ENCODE results near the gene CTRB2.

Gene CTRB2

DNA sequence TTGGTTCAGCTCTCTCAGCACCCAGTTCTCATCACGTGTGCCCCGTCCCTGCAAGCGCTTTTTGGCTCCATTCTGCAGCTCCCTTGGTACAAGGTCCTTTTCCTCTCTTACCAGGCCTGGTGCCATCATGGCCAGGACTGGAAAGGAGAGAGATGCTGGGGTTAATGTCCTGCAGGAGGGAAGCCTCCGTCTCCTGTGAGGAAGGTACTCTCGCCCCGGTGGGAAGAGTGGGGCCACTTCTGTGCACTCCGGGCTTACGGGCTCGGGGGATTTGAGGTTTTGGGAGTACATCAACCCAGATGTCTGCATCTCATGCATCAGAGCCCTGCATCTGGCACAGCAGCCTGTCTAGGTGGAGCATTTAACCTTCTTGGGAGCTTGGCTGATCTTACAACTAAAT lies 10.1 kb downstream of the CTRB2 start:
- TF ChIP-seq, protein P1, sequence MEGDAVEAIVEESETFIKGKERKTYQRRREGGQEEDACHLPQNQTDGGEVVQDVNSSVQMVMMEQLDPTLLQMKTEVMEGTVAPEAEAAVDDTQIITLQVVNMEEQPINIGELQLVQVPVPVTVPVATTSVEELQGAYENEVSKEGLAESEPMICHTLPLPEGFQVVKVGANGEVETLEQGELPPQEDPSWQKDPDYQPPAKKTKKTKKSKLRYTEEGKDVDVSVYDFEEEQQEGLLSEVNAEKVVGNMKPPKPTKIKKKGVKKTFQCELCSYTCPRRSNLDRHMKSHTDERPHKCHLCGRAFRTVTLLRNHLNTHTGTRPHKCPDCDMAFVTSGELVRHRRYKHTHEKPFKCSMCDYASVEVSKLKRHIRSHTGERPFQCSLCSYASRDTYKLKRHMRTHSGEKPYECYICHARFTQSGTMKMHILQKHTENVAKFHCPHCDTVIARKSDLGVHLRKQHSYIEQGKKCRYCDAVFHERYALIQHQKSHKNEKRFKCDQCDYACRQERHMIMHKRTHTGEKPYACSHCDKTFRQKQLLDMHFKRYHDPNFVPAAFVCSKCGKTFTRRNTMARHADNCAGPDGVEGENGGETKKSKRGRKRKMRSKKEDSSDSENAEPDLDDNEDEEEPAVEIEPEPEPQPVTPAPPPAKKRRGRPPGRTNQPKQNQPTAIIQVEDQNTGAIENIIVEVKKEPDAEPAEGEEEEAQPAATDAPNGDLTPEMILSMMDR (IDR thresholded peaks at IDR 0.05; ENCODE audit: low read depth, low read length): no peak
- no peak for DNase-seq (ENCODE audit: low read depth, low spot score)
- no peak overlapping the region for H3K4me3 ChIP-seq (ENCODE audit: low read depth, low read length)
- in situ Hi-C loops (cut with HindIII; ENCODE audit: low sequenced_read_pairs): no loop called here

DNA sequence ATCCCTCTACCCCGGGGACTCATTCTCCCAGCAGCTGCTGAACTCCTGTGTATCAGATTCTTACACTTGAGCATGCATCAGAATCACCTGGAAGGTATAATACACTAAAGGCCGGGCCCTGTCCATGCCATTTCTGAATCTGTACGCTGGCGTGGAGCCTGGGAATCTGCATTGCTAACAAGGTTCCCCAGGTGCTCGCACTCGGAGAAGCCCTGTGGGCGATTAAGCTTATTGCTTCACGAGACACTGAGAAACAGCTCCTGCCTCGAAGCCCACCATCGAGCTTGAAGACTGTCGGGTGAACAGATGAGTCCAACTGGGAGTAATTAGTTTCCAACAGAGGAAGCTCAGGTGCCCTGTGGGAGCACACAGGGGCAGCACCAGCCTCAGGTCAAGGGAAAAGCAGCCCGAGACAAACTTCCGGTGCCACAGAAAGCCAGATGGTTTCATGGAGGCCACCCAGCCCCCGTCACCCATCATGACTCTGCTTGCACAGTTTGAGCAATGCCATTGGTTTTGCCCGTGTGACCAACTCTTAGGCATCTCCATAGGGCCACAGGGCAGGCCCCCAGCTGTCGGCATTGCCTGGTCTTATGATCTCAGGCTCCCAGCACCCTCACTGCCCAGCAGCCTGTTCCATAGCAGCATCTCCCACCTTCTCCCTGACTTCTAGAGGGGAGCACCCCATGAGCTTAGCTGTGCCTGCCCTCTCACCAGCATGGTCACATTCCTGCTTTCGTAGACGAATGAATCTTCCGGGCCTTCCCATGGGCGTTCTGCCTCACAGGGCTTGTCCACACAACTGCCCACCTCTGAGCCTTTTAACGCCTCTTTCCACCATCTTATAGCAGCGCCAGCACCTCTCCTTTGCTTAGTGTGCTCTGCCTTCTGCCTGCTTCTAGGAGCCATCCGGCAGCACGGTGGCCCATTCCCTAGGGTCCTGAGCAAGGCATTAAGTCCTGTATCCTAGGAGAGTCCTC lies 10.9 kb downstream of the CTRB2 start:
- TF ChIP-seq, protein P1 (IDR thresholded peaks at IDR 0.05; ENCODE audit: low read depth, low read length): no peak
- in situ Hi-C loops (cut with HindIII; ENCODE audit: low sequenced_read_pairs): no loop called here

DNA sequence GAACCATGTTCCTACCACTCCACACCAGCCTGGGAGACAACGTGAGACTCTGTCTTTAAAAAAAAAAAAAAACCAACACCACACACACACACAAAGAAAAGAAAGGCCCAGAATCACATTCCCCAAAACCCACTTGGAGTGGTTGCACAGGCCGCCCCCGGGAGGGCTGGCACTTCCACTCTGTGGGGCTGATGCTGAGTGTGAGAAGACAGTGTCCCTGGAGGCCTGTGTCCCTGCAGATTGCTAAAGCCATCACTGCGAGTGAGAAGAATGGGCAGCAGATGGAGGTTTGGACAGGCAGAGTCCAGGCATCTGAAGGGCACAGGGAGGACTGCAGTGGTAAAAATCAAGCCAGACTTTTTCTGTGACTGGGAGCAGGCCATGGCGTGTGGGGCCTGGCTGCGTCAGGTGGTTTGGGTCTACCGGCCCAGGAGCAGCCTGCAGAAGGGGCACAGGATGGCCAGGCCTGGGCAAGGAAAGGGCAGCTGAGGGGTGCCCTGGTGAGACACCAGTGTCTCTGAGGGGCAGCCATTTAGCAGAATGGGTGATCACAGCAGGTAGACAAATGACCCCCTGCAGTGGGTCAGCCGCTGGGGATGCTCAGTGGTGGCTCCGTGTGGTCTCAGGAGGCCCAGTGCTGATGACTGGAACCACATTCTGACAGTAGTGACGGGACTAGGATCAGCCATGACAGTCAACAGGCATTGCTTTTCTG lies 13.1 kb downstream of the CTRB2 start:
- no peak for DNase-seq (ENCODE audit: low read depth, low spot score)
- TF ChIP-seq, protein P1 (IDR thresholded peaks at IDR 0.05; ENCODE audit: low read depth, low read length): no peak
- in situ Hi-C loops (cut with HindIII; ENCODE audit: low sequenced_read_pairs): no loop called here
- H3K4me3 ChIP-seq (ENCODE audit: low read depth, low read length): no peak overlapping the region

More for the DNA sequence above, 10.9 kb downstream of the CTRB2 start:
- no peak overlapping the region for H3K4me3 ChIP-seq (ENCODE audit: low read depth, low read length)
- no peak for DNase-seq (ENCODE audit: low read depth, low spot score)

DNA sequence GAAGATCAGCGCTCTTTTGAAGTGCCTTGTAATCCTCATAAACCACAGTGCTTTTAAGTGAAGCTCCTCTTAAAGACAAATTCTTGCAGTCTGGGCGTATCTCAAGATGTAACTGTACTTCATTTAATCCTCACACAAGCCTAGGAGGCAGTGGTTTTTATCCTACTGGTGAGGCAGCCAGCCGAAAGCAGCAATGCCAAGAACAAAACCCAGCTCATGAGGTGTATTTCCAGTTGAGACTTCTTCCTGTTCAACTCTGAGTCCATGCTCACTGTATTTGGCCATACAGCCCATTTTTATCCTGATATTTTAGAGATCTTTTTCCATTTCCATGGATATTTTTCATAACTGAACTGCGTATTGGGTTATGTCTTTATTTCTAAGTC lies 13.7 kb downstream of the CTRB2 start:
- DNase-seq (ENCODE audit: low read depth, low spot score): peak; percentile 22
- in situ Hi-C loops (cut with HindIII; ENCODE audit: low sequenced_read_pairs): no loop called here
- no peak overlapping the region for H3K4me3 ChIP-seq (ENCODE audit: low read depth, low read length)
- TF ChIP-seq, protein P1 (IDR thresholded peaks at IDR 0.05; ENCODE audit: low read depth, low read length): no peak

DNA sequence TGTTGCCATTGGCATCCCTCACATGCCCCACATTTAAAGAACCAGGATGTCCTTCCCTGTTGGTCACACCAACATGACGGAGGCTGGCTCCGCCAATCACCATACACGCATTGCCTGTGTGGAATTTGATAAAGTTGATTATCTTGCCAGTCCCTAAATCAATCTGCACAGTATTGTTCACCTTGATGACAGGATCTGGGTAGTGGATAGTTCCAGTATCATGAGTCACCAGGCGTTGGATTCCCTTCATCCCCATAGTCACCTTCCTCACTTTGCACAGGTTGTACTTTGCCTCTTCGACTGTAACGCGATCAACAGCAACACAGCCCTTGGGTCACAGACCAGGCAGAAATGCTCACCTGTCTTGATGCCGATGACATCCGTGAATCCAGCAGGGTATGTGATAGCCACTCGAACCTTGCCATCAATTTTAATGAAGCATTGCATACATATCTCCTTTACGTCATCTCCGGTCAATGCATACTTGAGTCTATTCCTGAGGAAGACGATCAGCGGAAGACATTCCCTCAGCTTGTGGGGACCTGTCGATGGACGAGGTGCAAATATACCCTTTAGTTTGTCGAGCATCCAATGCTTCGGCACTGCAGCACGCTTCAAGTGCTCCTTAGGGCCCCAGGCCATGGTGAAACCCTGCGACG lies 14.2 kb downstream of the CTRB2 start:
- TF ChIP-seq, protein P1 (IDR thresholded peaks at IDR 0.05; ENCODE audit: low read depth, low read length): no peak
- no peak overlapping the region for H3K4me3 ChIP-seq (ENCODE audit: low read depth, low read length)
- in situ Hi-C loops (cut with HindIII; ENCODE audit: low sequenced_read_pairs): no loop called here
- no peak for DNase-seq (ENCODE audit: low read depth, low spot score)

DNA sequence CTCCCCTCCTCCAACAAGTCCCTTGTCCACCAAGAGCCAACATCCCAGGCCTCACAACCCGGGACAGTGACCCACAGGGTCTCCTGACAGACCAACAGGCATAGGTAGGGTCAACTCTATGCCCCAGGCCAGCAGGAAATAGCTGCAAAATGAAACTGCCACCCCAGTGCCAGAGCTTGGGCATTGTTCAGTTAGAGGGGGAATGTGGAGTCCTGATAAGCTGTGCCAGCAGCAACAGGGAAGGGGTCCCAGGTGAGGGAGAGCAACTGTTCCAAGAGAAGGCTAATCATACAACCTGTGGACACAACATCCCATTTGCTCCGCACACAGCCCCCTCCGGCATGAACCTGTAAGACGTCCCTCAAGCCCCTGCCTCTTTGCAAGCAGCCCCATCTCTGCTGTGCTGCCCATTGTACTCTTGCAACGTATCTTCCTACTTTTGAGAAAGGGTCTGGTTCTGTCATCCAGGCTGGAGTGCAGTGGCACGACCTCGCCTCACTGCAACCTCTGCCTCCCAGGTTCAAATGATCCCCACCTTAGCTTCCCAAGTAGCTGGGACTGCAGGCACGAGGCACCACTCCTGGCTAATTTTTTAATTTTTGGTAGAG lies 17.2 kb downstream of the CTRB2 start:
- in situ Hi-C loops (cut with HindIII; ENCODE audit: low sequenced_read_pairs): no loop called here
- TF ChIP-seq, protein P1 (IDR thresholded peaks at IDR 0.05; ENCODE audit: low read depth, low read length): no peak
- no peak overlapping the region for H3K4me3 ChIP-seq (ENCODE audit: low read depth, low read length)
- no peak for DNase-seq (ENCODE audit: low read depth, low spot score)
